ENCODE data around the gene SPATC1L. TPM values are rescaled to one million over a fixed set of nuclear protein-coding genes. Genes with fewer than 3 reads are reported as not detected.
"Not testable (repeated sequence)": the region's sequence is repeated elsewhere in the genome, so short reads cannot be mapped to it uniquely, and the experiment has no call there.

SPATC1L gene
- total RNA-seq, 2 donors from 2014 or later: 4.4 to 9.6 TPM

- no peaks in the 10 kb centered on the region for H3K36me3 ChIP-seq (replicated peaks in 1 of 2; ENCODE audit: insufficient read depth in 1 of 2, low read depth in 2 of 2)
- peak in 2 of 4 donors; percentile 3 to 8 for DNase-seq
- WGBS, 2 donors: 72 to 80% methylated on average over 11 to 19 of the region's 19 CpGs
Measured at GRCh38 chr21:46150073-46150472, 34.2 kb downstream of the SPATC1L start.

GRCh38 chr21:46149205-46149901 is 34.9 kb downstream of the SPATC1L start:
- Histone ChIP-seq H3K9me3 (no peaks in the 10 kb centered on the region), H3K4me3 (no peak overlapping the region), H3K27me3 (no peaks in the 10 kb centered on the region), H3K27ac (no peak overlapping the region), H3K4me1 (peaks cover 14% of the 10 kb centered on the region), H3K36me3 (replicated peaks in 1 of 2; ENCODE audit: insufficient read depth in 1 of 2, low read depth in 2 of 2) (no peaks in the 10 kb centered on the region)
- 62 to 74% methylated on average over 21 to 22 of the region's 22 CpGs for WGBS, 2 donors
- intact Hi-C loops (cut with DNase I): no loop called here
- DNase-seq (peak in 1 of 4 donors; percentile 3), ATAC-seq (no peak)
- TF ChIP-seq POLR2A (IDR thresholded peaks at IDR 0.05): no peak
- TF ChIP-seq, protein P1, sequence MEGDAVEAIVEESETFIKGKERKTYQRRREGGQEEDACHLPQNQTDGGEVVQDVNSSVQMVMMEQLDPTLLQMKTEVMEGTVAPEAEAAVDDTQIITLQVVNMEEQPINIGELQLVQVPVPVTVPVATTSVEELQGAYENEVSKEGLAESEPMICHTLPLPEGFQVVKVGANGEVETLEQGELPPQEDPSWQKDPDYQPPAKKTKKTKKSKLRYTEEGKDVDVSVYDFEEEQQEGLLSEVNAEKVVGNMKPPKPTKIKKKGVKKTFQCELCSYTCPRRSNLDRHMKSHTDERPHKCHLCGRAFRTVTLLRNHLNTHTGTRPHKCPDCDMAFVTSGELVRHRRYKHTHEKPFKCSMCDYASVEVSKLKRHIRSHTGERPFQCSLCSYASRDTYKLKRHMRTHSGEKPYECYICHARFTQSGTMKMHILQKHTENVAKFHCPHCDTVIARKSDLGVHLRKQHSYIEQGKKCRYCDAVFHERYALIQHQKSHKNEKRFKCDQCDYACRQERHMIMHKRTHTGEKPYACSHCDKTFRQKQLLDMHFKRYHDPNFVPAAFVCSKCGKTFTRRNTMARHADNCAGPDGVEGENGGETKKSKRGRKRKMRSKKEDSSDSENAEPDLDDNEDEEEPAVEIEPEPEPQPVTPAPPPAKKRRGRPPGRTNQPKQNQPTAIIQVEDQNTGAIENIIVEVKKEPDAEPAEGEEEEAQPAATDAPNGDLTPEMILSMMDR (IDR thresholded peaks at IDR 0.05): no peak

More at GRCh38 chr21:46150073-46150472, 34.2 kb downstream of the SPATC1L start:
- no peak for TF ChIP-seq POLR2A (IDR thresholded peaks at IDR 0.05)
- TF ChIP-seq, protein P1 (IDR thresholded peaks at IDR 0.05): no peak
- H3K27me3 ChIP-seq: no peaks in the 10 kb centered on the region
- intact Hi-C loops (cut with DNase I): no loop called here
- ATAC-seq: no peak
- H3K4me1 ChIP-seq: peaks cover 14% of the 10 kb centered on the region
- no peak overlapping the region for H3K27ac ChIP-seq
- no peaks in the 10 kb centered on the region for H3K9me3 ChIP-seq
- no peak overlapping the region for H3K4me3 ChIP-seq

GRCh38 chr21:46148106-46148505 is 36.2 kb downstream of the SPATC1L start:
- H3K4me3 ChIP-seq: no peak overlapping the region
- TF ChIP-seq, protein P1 (IDR thresholded peaks at IDR 0.05): no peak
- TF ChIP-seq POLR2A (IDR thresholded peaks at IDR 0.05): no peak
- no peaks in the 10 kb centered on the region for H3K36me3 ChIP-seq (replicated peaks in 1 of 2; ENCODE audit: insufficient read depth in 1 of 2, low read depth in 2 of 2)
- ATAC-seq (no peak), DNase-seq (no peak)
- no peak overlapping the region for H3K27ac ChIP-seq
- peaks cover 12% of the 10 kb centered on the region for H3K4me1 ChIP-seq
- H3K9me3 ChIP-seq: no peaks in the 10 kb centered on the region
- intact Hi-C loops (cut with DNase I): no loop called here
- H3K27me3 ChIP-seq: no peaks in the 10 kb centered on the region
- 76 to 80% methylated on average over 11 of the region's 11 CpGs for WGBS, 2 donors

DNA sequence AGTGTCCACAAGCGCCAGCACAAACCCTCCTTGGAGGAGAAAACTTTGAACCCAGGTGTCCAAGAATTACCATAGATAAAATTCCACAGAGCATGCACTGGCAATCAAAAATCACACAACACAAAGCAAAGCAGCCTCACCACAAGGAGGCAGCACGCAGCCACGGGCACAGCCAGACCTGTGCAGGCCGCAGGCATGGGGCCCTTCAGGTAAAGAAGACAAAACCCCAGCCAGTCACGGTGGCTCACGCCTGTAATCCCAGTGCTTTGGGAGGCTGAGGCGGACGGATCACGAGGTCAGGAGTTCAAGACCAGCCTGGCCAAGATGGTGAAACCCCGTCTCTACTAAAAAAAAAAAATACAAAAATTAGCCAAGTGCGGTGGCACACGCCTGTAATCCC is 36.8 kb downstream of the SPATC1L start:
- ATAC-seq; H3K36me3 ChIP-seq (replicated peaks in 1 of 2; ENCODE audit: insufficient read depth in 1 of 2, low read depth in 2 of 2); H3K4me3 ChIP-seq; H3K4me1 ChIP-seq; H3K27ac ChIP-seq; H3K9me3 ChIP-seq; intact Hi-C loops (cut with DNase I); H3K27me3 ChIP-seq: not testable (repeated sequence)
- DNase-seq: peak in 2 of 4 donors; percentile 22 to 55
- TF ChIP-seq, protein P1 (IDR thresholded peaks at IDR 0.05): peak in 4 of 7 experiments; percentile 5 to 31 (median 26)
- WGBS, 2 donors: 74 to 78% methylated on average over 9 to 12 of the region's 12 CpGs

- Histone ChIP-seq H3K36me3 (replicated peaks in 1 of 2; ENCODE audit: insufficient read depth in 1 of 2, low read depth in 2 of 2) (no peaks in the 10 kb centered on the region), H3K4me1 (peaks cover 7% of the 10 kb centered on the region), H3K4me3 (no peak overlapping the region), H3K9me3 (no peaks in the 10 kb centered on the region), H3K27me3 (no peaks in the 10 kb centered on the region), H3K27ac (no peak overlapping the region)
- ATAC-seq: no peak
- intact Hi-C loops (cut with DNase I): no loop called here
- DNase-seq: no peak
- WGBS, 2 donors: 65 to 71% methylated on average over 13 to 14 of the region's 14 CpGs
- no peak for TF ChIP-seq POLR2A (IDR thresholded peaks at IDR 0.05)
- TF ChIP-seq, protein P1 (IDR thresholded peaks at IDR 0.05): no peak
Measured at GRCh38 chr21:46146856-46147255, 37.4 kb downstream of the SPATC1L start.
